Heart right ventricle (tissue), 16 donors: ENCODE results near the gene BCL2L1. TPM values are rescaled to one million over a fixed set of nuclear protein-coding genes. Genes with fewer than 3 reads are reported as not detected.

Source experiments
- ATAC-seq, 8 donors: fragments of 200-7000 bp; cut with Tn5 transposase; one replicate each; pipeline ENCODE4 v1.9.1; 2020; ENCODE audit warnings: mild to moderate bottlenecking in 8 of 8, moderate library complexity in 8 of 8, moderate number of reproducible peaks in 1 of 8
- DNase-seq, 2 donors: peaks; one replicate each; pipeline ENCODE4 v3.0.0-alpha.2; 2020
- H3K27ac ChIP-seq, 10 donors: fragments of 200-600 bp; sonication (generic) in 2 of 10; one replicate each; pipeline versions ENCODE4 v1.5.0 to v1.8.0; 2020 to 2022; ENCODE audit warnings: mild to moderate bottlenecking in 3 of 10
- H3K27me3 ChIP-seq, 7 donors: fragments of 200-600 bp; one replicate each; pipeline ENCODE4 v1.8.0; 2021 to 2022; ENCODE audit warnings: mild to moderate bottlenecking in 2 of 7
- H3K36me3 ChIP-seq, 9 donors: fragments of 200-600 bp; sonication (generic) in 1 of 9; one replicate each; pipeline versions ENCODE4 v1.5.0 to v1.8.0; 2020 to 2022; ENCODE audit warnings: mild to moderate bottlenecking in 2 of 9
- H3K4me1 ChIP-seq, 9 donors: fragments of 200-600 bp; sonication (generic) in 1 of 9; one replicate each; pipeline versions ENCODE4 v1.5.0 to v1.8.0; 2020 to 2022; ENCODE audit warnings: mild to moderate bottlenecking in 4 of 9
- H3K4me3 ChIP-seq, 10 donors: fragments of 200-600 bp; sonication (generic) in 2 of 10; one replicate each; pipeline versions ENCODE4 v1.5.0 to v1.8.0; 2020 to 2022; ENCODE audit warnings: mild to moderate bottlenecking in 7 of 10, moderate library complexity in 2 of 10
- H3K9me3 ChIP-seq, 11 donors: fragments of 200-600 bp in 10 of 11; sonication (generic) in 2 of 11; one replicate each; pipeline versions ENCODE4 v1.5.0 to v1.8.0; 2013 to 2022; ENCODE audit warnings: mild to moderate bottlenecking in 2 of 11, control low read depth in 1 of 11, moderate library complexity in 1 of 11
- CTCF ChIP-seq, 9 donors: fragments of 200-600 bp; sonication (generic) in 2 of 9; IDR thresholded peaks; one replicate each; pipeline versions ENCODE4 v1.5.0 to v1.8.0; 2021 to 2022; ENCODE audit warnings: antibody characterized with exemption in 9 of 9, mild to moderate bottlenecking in 5 of 9, moderate library complexity in 1 of 9
- whole genome bisulfite sequencing, 2 donors: extraction: QIAGEN DNeasy Blood & Tissue Kit; methylation state at CpG; one replicate each; pipeline ENCODE4 v1.1.7; 2013; ENCODE audit warnings: inconsistent platforms in 1 of 2; 5-methylcytosine and 5-hydroxymethylcytosine counted together
- intact Hi-C, 10 donors: fragments of 100-400 bp; cut with DNase I; formaldehyde crosslinking; loops; one replicate each; pipeline versions ENCODE4 v1.11.1 to v1.14.2; 2022
- polyA plus RNA-seq, 2 donors: library from polyadenylated mRNA; stranded (reverse); fragments of 200-250 nt; gene quantifications; one replicate each; pipeline ENCODE4 v1.2.3, GENCODE V29; 2013
- total RNA-seq, 10 donors: library from RNA; stranded (reverse); fragmentation: NEBNext Ultra II Directional in 3 of 10; extraction: Animal tissue kit (Norgen Biotek cat#: 25700) in 3 of 10; gene quantifications; one replicate each; pipeline versions ENCODE4 v1.2.1 to v1.2.4, GENCODE V29; 2021 to 2023
- donor health status: Arrhythmogenic right ventricular cardiomyopathy.
- donor health status: ischemic (EF 13 %, LVEDD 7.1; RV severe dilation, severe dysfunction).
- donor health status: healthy with polysubstance abuse.
- donor health status: DM: no; HTN: yes; CAD: no.
- donor health status: DM: no; HTN: no; CAD: no.
- donor health status: ischemic (EF 25% LVEDD 6.9; RV normal size, moderate dysfunction).
- donor health status: ischemic (EF 25% LVEDD 5.7; RV mildly dilated, moderate dysfunction).
- donor health status: healthy.
- donor health status: DM: yes; HTN: yes; CAD: no.
- donor health status: Ischemic cardiomyopathy.
- donor health status: ischemic (EF 35%, LVEDD 5.7; RV mildly dilated, moderate dysfunction).
- donor health status: nonischemic (EF 11% LVEDD 7.7; RV severe dilation, severe dysfunction).
- donor health status: DM: yes; HTN: yes; CAD: no.
- donor health status: PGD.
- donor health status: ischemic (EF 29% LVEDD 5.4; RV normal size, mild dysfunction).
- donor health status: nonischemic (EF 23%, LVEDD 6.1; RV moderate dilation, normal function).

BCL2L1 gene
- total and polyA plus RNA-seq, 12 donors, result 34.7 to 128 (median 45.9) TPM

- Histone ChIP-seq H3K9me3 (no peaks in the 10 kb centered on the region), H3K27me3 (no peaks in the 10 kb centered on the region), H3K27ac (peak overlapping the region in 9 of 10 donors; percentile 67 to 92 (median 89)), H3K4me1 (peaks cover 64 to 100% (median 100%) of the 10 kb centered on the region in 9 donors), H3K4me3 (no peak overlapping the region), H3K36me3 (peaks cover 0 to 32% (median 0%) of the 10 kb centered on the region in 9 donors)
- intact Hi-C loops, result loop anchor here in 2 of 10 donors (2.0 to 5.0 kb wide), 2 partner anchors 38 to 39 kb away; no protein-coding TSS in a partner anchor
- 54 to 70% methylated on average over 2 of the region's 2 CpGs for WGBS, 2 donors
- no peak for ATAC-seq
- no peak for DNase-seq
- no peak for TF ChIP-seq CTCF (IDR thresholded peaks at IDR 0.05)
Observed at GRCh38 chr20:31673943-31674463, 48.7 kb downstream of the BCL2L1 start.

- DNase-seq (no peak), ATAC-seq (no peak)
- TF ChIP-seq CTCF (IDR thresholded peaks at IDR 0.05), result no peak
- Histone ChIP-seq H3K9me3 (no peaks in the 10 kb centered on the region), H3K36me3 (peaks cover 0 to 29% (median 0%) of the 10 kb centered on the region in 9 donors), H3K27me3 (no peaks in the 10 kb centered on the region), H3K4me3 (no peak overlapping the region), H3K4me1 (peaks cover 62 to 100% (median 100%) of the 10 kb centered on the region in 9 donors), H3K27ac (peak overlapping the region in 8 of 10 donors; percentile 19 to 92 (median 89))
- intact Hi-C loops, result loop anchor here in 1 of 10 donors (5.0 kb wide), 1 partner anchor 39 kb away; no protein-coding TSS in a partner anchor
Observed at GRCh38 chr20:31673435-31673834, 49.2 kb downstream of the BCL2L1 start.

DNA sequence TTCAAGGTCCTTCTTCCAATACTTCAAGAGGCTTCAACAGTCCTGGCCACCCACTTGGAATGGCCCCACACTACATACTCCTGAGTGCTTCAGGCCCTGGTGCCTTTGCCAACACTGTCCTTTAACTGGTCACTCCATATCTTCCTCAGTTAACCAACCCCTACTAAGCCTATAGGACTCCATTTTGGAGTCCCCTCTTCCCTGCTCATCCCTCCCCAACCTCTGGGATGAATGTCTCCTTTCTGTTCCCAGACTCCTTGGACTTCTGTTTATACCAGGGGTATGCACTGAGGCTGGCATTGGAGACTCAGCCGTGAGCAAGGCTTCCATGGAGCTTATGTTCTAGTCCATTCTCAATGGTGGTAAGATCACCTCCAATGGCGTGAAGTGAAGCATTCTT lies 51.3 kb downstream of the BCL2L1 start:
- Histone ChIP-seq H3K27me3 (no peaks in the 10 kb centered on the region), H3K9me3 (no peaks in the 10 kb centered on the region), H3K4me1 (peaks cover 61 to 100% (median 99%) of the 10 kb centered on the region in 9 donors), H3K4me3 (no peak overlapping the region), H3K36me3 (peaks cover 0 to 22% (median 0%) of the 10 kb centered on the region in 9 donors), H3K27ac (peak overlapping the region; percentile 86 to 96 (median 89))
- intact Hi-C loops, result loop anchor here in 4 of 10 donors (2.0 to 5.0 kb wide), 4 partner anchors 41 to 51 kb away; partner anchors contain the start of gene BCL2L1 (in 1 of the 4)
- DNase-seq (no peak), ATAC-seq (peak in 1 of 8 donors; percentile 1)
- 98 to 100% methylated on average over 2 of the region's 2 CpGs for WGBS, 2 donors
- TF ChIP-seq CTCF (IDR thresholded peaks at IDR 0.05), result no peak

GRCh38 chr20:31670371-31671228 lies 52.1 kb downstream of the BCL2L1 start:
- H3K27ac ChIP-seq, result peak overlapping the region; percentile 86 to 96 (median 89)
- H3K9me3 ChIP-seq, result no peaks in the 10 kb centered on the region
- peaks cover 0 to 29% (median under 1%) of the 10 kb centered on the region in 9 donors for H3K36me3 ChIP-seq
- DNase-seq (peak; percentile 72 to 77), ATAC-seq (peak; percentile 51 to 85 (median 74))
- peak overlapping the region in 3 of 10 donors; percentile 6 to 17 (median 11) for H3K4me3 ChIP-seq
- H3K4me1 ChIP-seq, result peaks cover 61 to 100% (median 99%) of the 10 kb centered on the region in 9 donors
- intact Hi-C loops, result loop anchor here in 4 of 10 donors (1.0 to 5.0 kb wide), 5 partner anchors 42 to 52 kb away; partner anchors contain the start of gene BCL2L1 (in 1 of the 4)
- TF ChIP-seq CTCF (IDR thresholded peaks at IDR 0.05), result no peak
- no peaks in the 10 kb centered on the region for H3K27me3 ChIP-seq
- WGBS, 2 donors, result 21 to 25% methylated on average over 10 of the region's 10 CpGs
